ENCODE results near the gene SBNO2.

Gene SBNO2

DNA sequence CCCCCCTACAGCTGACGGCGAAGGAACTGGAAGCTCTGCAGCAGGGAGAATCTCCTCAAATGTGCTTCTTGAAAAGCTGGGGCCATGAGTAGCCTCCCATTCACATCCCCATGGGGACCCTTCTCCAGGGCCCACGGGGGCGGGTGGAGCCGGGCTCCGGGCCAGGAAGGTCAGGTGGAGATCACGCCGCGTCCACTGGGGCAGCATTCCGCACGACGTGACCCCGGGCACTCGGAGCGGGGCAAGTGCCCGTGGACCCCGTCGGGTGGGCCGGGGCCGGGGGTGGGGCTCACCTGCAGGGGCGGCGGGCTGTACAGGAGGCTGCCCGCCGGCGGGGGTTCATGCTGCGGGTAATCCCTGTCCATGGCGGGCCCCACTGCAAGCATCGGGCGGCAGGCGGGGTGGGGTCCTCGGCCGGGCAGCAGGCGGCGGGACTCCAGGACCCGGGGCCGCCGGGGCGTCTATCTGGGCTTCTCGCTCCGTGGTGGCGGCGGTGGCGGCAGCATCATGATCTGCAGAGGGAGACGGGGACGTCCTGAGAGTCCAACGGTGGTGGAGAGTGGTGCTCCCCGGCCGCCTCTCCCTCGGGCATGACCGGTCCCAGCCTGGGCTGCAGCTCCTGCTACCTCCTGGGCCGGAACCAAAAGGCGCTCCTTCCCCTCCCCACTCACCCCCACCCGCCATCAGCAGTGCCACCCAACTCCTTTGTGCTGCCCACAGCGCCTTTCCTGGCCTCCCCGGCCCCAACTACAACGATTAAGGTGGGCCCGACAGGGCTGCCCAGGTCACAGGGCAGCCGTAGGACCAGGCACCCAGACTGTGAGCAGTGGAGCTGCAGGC is 20.0 kb downstream of the SBNO2 start:
- no peak for DNase-seq

DNA sequence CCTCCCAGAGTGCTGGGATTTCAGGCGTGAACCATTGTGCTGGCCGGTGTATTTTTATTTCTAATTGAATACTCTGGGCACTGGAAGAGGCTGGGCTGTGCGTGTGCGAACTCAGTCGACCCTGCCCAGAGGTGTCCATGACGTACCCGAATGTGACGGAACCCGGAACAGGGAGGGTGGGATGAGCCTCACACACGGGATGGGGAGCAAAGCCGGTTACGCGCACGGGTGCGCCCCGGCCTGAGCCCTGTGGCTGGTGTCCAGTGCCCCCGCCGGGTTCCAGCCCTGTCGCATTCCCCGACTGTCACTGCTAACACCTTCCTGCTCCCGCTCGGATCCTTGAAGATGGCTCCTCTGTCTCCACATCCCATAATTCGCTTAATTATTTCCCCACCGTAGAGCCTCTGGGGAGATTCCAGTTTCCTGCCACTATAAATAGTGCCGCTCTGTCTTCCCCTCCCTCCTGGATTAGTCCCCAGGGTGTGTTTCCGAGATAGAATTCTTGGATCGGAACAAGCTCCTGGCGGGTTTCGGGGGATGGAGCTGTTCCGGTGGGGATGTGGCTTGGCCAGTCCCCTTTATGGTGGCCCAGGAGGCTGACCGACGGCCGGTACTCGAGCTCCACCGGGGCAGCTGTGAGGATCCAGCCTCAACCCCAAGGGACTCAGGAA is 22.0 kb downstream of the SBNO2 start:
- no peak for DNase-seq

DNA sequence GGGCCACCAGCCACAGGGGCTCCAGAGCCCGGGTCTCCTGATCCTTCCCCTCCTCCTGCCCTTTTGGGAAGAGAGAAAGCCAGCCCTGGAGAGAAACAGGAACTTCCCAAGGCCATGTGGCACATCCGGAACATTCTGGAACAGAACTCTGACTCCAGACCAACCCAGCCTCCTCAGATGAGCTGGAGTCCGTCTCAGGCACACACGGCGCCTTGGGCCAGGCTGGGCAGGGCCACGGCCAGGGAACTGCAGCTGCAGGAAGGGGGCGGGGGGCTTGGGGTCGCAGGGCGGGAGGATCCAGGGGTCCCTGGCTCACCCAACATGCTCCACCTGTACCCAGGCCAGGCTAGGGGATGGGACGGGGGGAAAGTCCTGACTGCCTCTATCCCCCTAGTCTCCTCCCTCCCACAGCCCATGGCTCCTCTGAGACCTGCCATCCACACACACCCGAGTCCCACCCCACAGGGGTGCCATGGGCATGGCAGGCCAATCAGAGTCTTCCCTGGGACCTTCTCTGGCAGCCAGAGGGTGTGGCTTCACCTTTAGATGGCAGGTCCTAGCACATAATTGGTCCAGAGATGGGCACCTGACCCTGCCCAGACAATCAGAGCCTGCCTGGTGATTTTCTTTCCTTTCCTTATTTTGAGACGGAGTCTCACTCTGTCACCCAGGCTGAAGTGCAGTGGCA is 22.9 kb downstream of the SBNO2 start:
- no peak for DNase-seq

DNA sequence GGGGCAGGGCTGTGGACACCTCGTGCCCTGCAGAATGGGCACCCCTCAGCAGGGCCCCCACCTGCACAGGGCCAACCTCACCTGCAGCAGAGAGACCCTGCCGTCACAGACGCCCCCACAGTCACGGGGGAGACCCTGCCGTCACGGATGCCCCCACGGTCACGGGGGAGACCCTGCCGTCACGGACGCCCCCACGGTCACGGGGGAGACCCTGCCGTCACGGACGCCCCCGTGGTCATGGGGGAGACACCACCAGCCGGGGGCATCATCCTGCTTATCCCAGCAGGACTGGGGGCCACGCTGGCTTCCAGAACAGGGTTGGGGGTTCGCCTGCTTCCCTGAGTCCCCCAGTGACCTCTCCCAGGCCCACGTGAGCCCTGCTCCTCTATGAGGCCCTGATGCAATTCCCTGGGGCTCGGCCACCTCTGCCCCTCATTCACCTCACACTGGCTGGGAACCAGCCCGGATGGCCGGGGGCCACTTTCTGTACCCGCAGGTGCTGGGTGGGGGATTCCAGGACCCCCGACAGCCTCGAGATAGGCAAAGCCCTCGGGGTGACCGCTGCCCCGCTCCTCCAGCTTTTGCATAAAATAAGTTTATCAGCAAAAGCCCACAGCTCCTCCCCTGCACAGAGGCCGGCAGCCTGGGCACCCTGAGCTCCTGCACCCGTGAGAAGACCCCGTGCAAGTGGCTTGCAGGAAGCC is 23.6 kb downstream of the SBNO2 start:
- no peak for DNase-seq

DNA sequence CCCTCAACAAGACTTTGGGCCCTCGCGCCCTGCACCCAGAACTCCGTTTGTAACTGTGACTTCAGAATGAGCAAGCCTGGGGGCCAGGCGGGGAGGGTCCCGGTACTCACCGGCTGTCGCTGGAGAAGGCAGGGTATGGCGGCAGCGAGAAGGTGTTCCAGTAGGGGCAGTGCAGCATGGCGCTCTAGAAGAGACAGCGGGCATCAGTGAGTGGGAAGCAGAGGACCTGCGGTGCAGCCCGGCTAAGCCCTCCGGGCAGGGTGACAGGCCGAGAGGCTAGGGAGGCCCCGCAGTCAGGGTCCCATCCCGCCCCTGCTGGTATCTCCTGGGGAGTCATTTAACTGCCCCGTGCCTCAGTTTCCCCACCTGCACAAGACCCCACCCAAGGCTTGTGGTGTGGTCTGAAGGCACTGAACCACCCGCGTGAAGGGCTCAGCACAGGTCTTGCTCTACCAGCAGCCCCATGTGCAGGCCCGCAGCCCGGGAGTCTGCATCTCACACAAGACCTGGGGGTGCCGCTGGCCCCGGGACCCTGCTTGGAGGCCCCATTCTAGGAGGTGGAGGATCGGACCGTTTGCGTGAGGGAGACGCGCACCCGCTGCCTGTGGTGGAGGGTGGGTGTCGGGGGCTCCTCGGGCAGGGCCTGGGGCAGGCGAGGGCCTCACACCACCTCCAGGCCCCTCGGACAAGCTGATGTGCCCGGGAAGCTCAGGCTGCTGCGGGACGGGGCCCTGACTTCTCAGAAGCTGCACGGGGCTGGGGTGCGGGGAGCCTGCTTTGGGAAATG is 24.6 kb downstream of the SBNO2 start:
- no peak for DNase-seq

DNA sequence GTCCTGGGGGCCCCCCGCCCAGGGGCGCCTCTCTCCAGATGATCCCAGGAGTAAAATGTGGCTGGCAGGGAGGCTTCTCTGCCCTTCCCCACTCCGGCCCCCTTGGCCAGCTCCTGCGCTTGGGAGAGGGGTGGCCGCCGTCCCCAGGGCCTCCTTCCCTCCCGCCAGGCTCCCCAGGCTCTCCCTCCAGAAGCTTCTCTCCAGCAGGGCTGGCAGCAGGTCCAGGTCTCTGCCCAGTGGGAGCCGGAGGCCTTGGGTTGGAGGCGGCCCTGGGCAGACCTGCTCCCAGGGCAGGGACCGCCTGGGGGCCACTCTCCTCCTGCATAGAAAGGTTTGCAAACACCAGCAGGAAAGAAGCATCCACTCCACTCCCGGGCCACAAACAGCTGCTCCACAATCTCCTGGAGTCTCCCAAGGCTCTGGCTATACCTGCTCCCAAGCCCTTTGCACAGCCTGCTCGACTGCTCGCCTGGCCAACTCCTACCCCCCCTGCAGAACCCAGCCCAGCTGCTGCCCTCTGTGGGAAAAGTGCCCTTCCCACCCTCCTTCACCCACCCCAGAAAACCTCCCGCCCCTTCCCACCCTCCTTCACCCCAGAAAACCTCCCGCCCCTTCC is 26.0 kb downstream of the SBNO2 start:
- no peak for DNase-seq

DNA sequence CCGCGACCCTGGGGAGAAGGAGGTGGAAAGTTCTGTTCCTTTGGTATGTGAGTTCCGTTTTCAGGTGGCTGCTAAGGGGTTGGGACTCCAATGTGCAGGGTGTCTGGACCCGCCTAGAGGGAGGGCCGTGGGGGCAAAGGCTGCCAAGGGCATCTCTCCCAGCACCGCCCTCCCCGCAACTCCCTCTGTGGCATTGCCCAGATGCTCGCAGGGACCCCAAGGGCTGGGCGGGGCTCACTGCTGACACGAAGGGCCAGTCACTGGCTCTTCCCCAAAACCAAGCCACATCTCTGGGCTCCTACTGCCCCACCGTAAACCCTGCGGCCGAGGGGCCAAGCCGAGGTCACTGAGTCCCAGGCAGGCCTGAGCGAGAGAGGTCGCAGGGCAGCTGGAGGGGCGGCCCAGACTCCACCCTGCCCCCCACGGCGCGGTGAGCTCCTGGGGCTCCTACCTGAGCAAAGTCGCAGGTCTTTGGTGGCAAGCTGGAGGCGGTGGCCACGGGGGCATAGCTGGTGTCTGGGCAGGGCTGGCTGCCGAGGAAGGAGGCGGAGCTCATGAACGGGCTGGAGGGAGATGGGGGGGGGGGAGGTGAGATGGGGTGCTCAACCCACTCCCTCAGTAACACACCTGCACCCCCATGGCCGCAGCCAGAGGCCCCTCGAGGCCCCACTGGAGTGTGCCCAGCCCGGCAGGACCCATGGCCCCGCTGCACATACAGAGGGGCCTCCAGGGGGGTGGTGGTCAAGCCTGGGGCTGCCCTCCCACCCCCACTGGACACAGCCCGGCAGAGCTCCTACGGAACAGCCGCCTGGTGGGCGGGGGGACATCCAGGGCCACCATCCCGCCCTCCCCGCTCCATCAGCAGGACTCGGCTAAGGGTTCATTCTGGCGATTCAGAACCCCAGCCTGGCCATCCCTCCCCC is 26.9 kb downstream of the SBNO2 start:
- DNase-seq, result no peak

DNA sequence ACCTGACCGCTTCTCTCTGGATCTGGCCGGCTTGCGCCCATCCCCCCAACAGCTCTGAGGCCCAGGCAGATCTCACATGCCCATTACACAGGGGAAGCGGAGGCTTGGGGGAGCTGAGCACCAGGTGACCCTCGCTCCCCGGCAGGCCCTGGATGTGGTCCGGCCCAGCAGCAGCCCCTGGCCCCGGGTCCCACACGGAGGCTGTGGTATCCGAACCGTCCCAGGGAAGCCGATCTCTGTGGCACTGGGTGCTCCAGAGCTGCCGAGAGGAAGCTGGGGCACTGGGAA is 27.7 kb downstream of the SBNO2 start:
- DNase-seq, result no peak

DNA sequence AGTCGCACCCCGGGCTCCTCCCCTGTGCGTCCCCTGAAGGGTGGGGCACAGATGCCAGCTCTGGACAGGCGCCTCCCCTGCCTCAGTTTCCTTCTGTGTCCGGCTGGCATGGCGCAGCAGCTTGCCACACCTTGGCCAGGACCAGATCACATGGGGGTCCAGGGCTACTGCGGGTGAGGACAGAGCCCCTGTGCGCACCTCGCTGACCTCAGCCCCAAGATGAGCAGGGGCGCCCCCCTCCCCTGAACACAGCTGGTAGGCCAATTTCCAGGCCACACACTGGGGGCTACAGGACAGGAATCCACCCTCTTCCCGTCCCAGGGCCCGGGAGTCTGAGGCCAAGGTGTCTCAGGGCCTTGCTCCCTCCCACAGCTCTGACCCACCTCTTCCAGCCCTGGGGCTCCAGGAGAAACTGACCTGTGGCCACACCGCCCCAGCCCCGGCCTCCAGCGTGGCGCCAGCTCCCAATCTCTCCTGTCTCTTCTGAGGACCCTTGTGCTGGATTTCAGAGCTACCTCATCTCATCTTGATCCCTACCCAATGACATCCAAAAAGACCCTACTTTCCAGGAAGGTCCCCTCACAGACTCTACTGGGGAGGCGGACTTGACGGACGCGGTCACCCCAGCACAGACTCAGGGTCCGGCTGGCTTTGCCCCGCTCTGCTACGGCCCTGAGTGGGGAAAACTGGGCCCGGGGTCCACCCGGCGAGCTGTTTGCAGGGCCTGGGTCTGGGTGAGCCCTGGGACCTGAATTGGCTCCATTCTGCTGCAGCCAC is 28.2 kb downstream of the SBNO2 start:
- no peak for DNase-seq

DNA sequence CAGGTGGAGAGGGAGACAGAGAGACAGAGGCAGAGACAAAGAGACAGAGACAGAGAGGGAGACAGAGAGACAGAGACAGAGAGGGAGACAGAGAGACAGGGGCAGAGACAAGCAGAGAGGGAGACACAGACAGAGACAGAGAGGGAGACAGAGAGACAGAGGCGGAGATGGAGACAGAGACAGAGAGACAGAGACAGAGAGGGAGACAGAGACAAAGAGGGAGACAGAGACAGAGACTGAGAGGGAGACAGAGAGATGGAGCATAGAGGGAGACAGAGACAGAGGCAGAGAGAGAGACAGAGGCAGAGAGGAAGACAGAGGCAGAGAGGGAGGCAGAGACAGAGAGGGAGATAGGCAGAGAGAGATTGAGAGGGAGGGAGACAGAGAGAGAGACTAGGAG is 29.3 kb downstream of the SBNO2 start:
- no peak for DNase-seq

DNA sequence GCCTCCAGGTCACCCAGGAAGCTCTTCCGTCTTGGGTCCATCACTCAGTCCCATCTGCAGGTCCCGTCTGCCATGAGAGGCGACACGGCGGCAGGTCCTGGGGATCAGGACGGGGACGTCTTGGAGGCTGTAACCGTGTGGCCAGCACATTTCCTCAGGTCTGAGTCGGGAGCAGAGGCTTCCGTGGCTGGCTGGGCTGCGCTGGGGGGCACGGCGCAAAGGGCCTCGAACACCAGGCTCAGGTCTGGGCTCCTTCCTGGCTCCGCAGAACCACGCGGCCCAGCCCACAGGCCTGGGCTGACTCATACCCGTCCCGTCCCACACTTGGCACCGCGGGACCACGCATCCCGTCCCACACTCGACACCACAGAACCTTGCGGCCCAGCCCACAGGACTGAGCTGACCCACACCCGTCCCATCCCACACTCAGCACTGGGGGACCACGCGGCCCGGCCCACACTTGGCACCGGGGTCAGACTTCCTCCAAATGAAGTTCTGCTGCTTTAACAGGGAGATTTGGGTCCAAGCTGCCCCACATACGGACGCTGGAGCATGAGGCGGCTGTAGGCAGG is 30.2 kb downstream of the SBNO2 start:
- no peak for DNase-seq

DNA sequence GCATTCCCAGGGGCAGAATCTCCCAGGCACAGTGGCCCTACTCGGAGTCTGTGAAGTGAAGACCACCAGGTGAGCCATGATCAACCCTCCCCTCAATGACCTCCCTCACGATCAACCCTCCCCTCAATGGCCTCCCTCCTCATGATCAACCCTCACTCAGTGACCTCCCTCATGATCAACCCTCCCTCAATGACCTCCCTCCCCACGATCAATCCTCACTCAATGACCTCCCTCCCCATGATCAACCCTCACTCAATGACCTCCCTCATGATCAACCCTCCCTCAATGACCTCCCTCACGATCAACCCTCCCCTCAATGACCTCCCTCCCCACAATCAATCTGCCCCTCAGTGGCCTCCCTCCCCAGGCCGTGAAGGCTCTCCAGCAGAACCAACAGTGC is 32.1 kb downstream of the SBNO2 start:
- DNase-seq, result no peak

DNA sequence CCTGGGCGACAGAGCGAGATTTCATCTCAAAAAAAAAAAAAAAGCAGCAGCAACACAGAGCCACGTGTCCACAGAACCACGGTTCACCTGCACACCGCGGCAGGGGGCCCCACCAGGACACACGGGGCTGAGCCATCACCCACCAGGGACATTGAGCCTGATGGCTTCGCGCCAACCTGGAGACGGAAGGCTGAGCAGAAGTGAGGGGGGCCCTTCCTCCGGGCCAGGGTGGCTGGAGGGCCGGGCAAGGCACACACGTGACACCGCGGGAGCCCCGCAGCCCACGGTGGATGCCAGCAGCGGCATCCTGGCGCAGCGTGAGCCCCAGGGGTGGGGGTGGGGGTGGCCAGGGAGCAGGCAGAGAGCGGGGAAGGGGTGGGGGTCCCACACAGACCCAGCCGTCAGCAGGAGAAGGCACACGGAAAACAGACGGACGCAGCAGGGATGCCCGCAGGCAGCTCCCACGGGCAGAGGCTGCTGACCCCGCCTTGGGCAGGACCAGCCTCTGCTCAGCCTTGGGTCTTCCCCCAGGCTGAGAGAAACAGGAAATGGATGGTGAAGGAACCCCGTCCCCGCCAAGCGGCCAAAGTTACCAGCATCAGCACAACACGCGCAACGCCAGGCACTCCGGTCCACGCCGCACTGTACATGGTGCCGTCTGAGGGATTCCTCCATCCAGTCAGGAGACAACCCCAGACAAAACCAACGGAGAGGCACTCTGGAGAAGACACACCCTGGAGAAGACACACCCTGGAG is 33.6 kb downstream of the SBNO2 start:
- no peak for DNase-seq

DNA sequence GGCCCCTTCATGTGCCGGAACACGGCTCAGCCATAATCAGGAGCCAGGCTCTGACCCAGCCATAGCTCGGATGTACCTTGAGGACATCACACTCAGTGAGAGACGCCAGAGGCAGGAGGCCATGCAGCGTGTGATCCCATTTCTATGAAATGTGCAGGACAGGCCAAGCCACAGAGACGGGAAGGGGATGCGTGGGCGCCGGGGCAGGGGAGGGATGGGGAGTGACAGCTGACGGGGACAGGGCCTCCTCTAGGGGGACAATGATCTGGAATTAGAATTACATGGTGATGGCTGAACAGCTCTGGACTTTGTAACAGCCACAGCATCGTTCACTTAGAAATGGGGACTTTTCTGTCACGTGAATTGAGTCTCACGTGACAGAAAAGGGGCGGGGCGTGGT is 34.9 kb downstream of the SBNO2 start:
- DNase-seq, result no peak

DNA sequence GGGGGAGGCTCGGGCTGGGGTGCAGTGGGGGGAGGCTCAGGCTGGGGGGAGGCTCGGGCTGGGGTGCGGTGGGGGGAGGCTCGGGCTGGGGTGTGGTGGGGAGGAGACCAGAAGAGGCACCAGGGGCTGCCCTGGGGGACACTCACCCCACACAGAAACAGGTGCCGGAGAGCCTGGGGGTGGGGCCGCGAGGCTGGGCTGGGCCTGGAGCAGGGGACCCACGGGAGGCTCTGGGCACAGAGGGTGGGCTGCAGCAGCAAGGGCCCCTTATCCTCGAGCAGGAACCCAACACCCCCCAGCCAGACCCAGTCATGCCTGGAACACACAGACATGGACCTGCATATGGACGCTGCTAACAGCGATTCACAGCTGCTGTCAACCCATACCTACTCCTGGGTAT is 35.9 kb downstream of the SBNO2 start:
- no peak for DNase-seq

DNA sequence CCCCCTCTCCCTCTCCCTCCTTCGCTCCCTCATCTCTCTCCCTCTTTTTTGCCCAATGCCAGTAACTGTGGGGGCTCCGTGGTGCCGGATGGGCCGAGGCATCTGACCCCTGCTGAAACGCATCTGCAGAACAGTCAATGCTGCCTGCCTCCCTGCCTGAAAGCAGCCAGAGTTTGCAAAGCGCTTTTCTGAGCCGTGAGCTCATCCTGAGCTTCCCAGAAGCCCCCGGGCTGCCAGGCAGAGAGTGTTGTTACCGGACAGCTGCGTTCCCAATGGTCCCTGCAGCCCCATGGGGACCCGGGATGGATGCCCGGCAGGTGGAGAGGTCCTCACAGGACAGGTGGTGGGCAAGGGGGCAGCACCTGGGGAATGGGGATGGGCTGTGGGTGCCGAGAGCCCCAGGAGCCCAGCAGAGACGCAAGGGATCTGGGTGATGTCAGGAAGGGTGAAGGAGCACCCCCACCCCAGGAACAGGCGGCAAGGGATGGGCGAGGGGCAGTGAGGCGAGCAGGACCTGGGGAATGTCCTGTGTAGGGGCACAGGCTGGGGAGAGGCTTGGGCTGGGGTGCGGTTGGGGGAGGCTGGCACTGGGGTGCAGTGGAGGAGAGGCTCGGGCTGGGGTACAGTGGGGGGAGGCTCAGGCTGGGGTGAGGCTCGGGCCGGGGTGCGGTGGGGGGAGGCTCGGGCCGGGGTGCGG is 37.3 kb downstream of the SBNO2 start:
- DNase-seq, result no peak

DNA sequence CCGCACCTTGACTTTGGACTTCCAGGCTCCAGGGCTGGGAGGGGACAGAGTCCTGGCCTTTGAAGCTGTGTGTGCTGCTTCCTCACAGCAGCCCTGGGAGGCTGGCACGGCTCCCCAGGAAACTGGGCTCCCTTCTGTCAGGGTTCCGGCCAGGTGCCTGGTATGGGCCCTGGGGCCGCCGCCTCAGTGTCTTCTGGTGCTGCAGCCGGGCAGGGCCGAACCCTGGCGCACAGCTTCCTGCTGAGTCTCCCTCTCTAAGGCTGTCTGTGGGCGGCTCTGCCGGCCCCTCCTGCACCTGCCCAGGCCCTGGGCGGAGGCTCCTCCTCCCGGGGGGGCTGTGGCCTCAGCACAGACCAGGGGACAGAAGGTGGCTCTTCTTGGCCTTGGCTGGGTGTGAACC is 37.9 kb downstream of the SBNO2 start:
- DNase-seq, result no peak

DNA sequence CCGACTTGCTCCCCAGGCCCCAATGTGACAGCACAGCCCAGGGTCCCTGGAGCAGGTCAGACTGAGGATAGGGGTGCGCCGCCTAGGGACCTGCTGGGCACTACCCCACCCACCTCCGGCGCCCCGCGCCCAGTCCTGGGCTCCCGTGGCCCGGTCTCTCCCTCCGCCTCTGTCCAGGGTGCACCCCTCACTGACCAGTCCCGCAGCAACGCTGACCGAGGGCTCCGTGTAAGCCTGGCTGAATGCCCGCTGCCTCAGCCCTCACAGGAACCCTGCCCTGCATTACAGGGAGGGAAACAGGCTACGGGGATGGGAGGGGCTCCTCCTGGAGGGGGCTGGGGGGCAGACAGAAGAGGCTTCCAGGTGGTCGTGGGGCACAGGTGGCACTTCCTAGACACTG is 38.6 kb downstream of the SBNO2 start:
- no peak for DNase-seq

DNA sequence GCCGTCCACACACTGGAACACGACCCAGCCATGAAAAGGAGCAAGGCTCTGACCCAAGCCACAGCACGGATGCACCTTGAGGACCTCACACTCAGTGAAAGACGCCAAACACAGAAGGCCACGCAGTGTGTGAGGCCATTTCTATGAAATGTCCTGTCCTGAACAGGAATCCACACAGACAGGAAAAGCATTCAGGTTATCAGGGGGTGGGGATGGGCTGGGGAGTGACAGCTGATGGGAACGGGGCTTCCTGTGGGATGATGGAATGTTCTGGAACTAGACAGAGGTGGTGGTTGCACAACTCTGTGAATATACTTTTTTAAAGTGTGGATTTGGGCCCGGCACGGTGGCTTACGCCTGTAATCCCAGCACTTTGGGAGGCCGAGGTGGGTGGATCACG is 39.6 kb downstream of the SBNO2 start:
- no peak for DNase-seq
